Measurements from ENCODE around the gene SNTG2. TPM values are rescaled to one million over a fixed set of nuclear protein-coding genes. Genes with fewer than 3 reads are reported as not detected.

The SNTG2 gene
- total RNA-seq, 4 donors from 2014 or later = 9.0 to 44.6 (median 30.8) TPM

GRCh38 chr2:1081451-1082225 is 131.0 kb downstream of the SNTG2 start:
- 61 to 64% methylated on average over 12 to 13 of the region's 14 CpGs for WGBS, 2 donors
- H3K9me3 ChIP-seq = no peaks in the 10 kb centered on the region
- H3K36me3 ChIP-seq = no peaks in the 10 kb centered on the region
- DNase-seq (ENCODE audit: low spot score in 2 of 2) = peak; percentile 47 to 68
- H3K4me1 ChIP-seq = no peaks in the 10 kb centered on the region
- no peaks in the 10 kb centered on the region for H3K27me3 ChIP-seq
- TF ChIP-seq POLR2A (IDR thresholded peaks at IDR 0.05) = no peak
- TF ChIP-seq, protein P1, sequence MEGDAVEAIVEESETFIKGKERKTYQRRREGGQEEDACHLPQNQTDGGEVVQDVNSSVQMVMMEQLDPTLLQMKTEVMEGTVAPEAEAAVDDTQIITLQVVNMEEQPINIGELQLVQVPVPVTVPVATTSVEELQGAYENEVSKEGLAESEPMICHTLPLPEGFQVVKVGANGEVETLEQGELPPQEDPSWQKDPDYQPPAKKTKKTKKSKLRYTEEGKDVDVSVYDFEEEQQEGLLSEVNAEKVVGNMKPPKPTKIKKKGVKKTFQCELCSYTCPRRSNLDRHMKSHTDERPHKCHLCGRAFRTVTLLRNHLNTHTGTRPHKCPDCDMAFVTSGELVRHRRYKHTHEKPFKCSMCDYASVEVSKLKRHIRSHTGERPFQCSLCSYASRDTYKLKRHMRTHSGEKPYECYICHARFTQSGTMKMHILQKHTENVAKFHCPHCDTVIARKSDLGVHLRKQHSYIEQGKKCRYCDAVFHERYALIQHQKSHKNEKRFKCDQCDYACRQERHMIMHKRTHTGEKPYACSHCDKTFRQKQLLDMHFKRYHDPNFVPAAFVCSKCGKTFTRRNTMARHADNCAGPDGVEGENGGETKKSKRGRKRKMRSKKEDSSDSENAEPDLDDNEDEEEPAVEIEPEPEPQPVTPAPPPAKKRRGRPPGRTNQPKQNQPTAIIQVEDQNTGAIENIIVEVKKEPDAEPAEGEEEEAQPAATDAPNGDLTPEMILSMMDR (IDR thresholded peaks at IDR 0.05) = no peak
- TF ChIP-seq EP300 (IDR thresholded peaks at IDR 0.05) = no peak
- no peak overlapping the region for H3K4me3 ChIP-seq
- H3K27ac ChIP-seq = no peak overlapping the region

- Histone ChIP-seq H3K4me3 (no peak overlapping the region), H3K36me3 (no peaks in the 10 kb centered on the region), H3K9me3 (no peaks in the 10 kb centered on the region), H3K27me3 (no peaks in the 10 kb centered on the region), H3K4me1 (no peaks in the 10 kb centered on the region), H3K27ac (no peak overlapping the region)
- TF ChIP-seq, protein P1 (IDR thresholded peaks at IDR 0.05) = no peak
- TF ChIP-seq POLR2A (IDR thresholded peaks at IDR 0.05) = no peak
- no peak for TF ChIP-seq EP300 (IDR thresholded peaks at IDR 0.05)
- WGBS, 2 donors = 73 to 79% methylated on average over 17 of the region's 17 CpGs
- DNase-seq (ENCODE audit: low spot score in 2 of 2) = no peak
These were observed 132.0 kb downstream of the SNTG2 start for GRCh38 chr2:1082456-1083205.

GRCh38 chr2:1088192-1088860 is 137.7 kb downstream of the SNTG2 start:
- Histone ChIP-seq H3K36me3 (no peaks in the 10 kb centered on the region), H3K9me3 (no peaks in the 10 kb centered on the region), H3K27me3 (no peaks in the 10 kb centered on the region), H3K4me3 (no peak overlapping the region), H3K4me1 (no peaks in the 10 kb centered on the region), H3K27ac (no peak overlapping the region)
- DNase-seq (ENCODE audit: low spot score in 2 of 2) = no peak
- TF ChIP-seq EP300 (IDR thresholded peaks at IDR 0.05) = no peak
- TF ChIP-seq, protein P1 (IDR thresholded peaks at IDR 0.05) = no peak
- TF ChIP-seq POLR2A (IDR thresholded peaks at IDR 0.05) = no peak
- 71 to 75% methylated on average over 6 of the region's 6 CpGs for WGBS, 2 donors

DNA sequence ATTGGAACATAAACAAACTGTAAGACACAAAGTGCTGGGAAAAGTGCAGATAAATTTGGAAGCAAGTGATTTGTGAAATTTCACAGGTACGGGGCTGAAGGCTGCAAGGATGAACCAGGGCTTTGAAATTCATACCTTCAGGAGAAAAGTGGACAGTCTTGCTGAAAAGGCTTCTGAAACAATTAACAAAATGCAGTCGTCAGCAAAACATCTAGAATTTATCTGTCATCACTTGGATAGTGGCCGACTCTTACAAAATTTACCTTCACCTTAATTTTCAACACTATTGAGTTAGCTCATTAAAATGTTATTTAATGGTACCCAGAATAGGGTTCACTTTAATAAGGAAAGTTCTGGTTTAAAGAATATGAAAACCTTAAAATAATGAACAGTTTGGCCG is 138.3 kb downstream of the SNTG2 start:
- Histone ChIP-seq H3K9me3 (no peaks in the 10 kb centered on the region), H3K36me3 (no peaks in the 10 kb centered on the region), H3K27me3 (no peaks in the 10 kb centered on the region), H3K27ac (no peak overlapping the region), H3K4me1 (no peaks in the 10 kb centered on the region), H3K4me3 (no peak overlapping the region)
- TF ChIP-seq POLR2A (IDR thresholded peaks at IDR 0.05) (no peak), EP300 (IDR thresholded peaks at IDR 0.05) (no peak)
- TF ChIP-seq, protein P1 (IDR thresholded peaks at IDR 0.05) = no peak
- no peak for DNase-seq (ENCODE audit: low spot score in 2 of 2)
- 88 to 94% methylated on average over 4 of the region's 4 CpGs for WGBS, 2 donors

Measured in tibial nerve (tissue), 4 donors.